NCI-H1092 (cell line): Measurements from ENCODE around the gene MBOAT1.

Experiments used
- DNase-seq: peaks from one replicate; lab custom pipeline; 2025; lab: John Stamatoyannopoulos, UW

The MBOAT1 gene

GRCh38 chr6:20137240-20137639 lies 75.0 kb downstream of the MBOAT1 start:
- no peak for DNase-seq

GRCh38 chr6:20135677-20136268 lies 76.5 kb downstream of the MBOAT1 start:
- no peak for DNase-seq

GRCh38 chr6:20134613-20135012 lies 77.7 kb downstream of the MBOAT1 start:
- DNase-seq: no peak

- no peak for DNase-seq
Observed at GRCh38 chr6:20129290-20130088, 82.8 kb downstream of the MBOAT1 start.

GRCh38 chr6:20128018-20128417 lies 84.3 kb downstream of the MBOAT1 start:
- DNase-seq: no peak

GRCh38 chr6:20126789-20127653 lies 85.2 kb downstream of the MBOAT1 start:
- peak; percentile 79 for DNase-seq

GRCh38 chr6:20126102-20126752 lies 86.0 kb downstream of the MBOAT1 start:
- DNase-seq: no peak

GRCh38 chr6:20124545-20124944 lies 87.7 kb downstream of the MBOAT1 start:
- no peak for DNase-seq

GRCh38 chr6:20119485-20119884 lies 92.8 kb downstream of the MBOAT1 start:
- no peak for DNase-seq

GRCh38 chr6:20118892-20119291 lies 93.4 kb downstream of the MBOAT1 start:
- DNase-seq: no peak

GRCh38 chr6:20117474-20117873 lies 94.8 kb downstream of the MBOAT1 start:
- no peak for DNase-seq

- DNase-seq: no peak
Observed at GRCh38 chr6:20116792-20117191, 95.5 kb downstream of the MBOAT1 start.

GRCh38 chr6:20115246-20115980 lies 96.9 kb downstream of the MBOAT1 start:
- DNase-seq: no peak

- DNase-seq: no peak
Observed at GRCh38 chr6:20113649-20114224, 98.5 kb downstream of the MBOAT1 start.

- DNase-seq: no peak
Observed at GRCh38 chr6:20112841-20113240, 99.4 kb downstream of the MBOAT1 start.

- no peak for DNase-seq
Observed at GRCh38 chr6:20112241-20112640, 100.0 kb downstream of the MBOAT1 start.

- no peak for DNase-seq
Observed at GRCh38 chr6:20110478-20110877, 101.8 kb downstream of the MBOAT1 start.

- DNase-seq: no peak
Observed at GRCh38 chr6:20109526-20109925, 102.7 kb downstream of the MBOAT1 start.

GRCh38 chr6:20105838-20106237 lies 106.4 kb downstream of the MBOAT1 start:
- no peak for DNase-seq

- no peak for DNase-seq
Observed at GRCh38 chr6:20104696-20105095, 107.6 kb downstream of the MBOAT1 start.

- DNase-seq: no peak
Observed at GRCh38 chr6:20102397-20103073, 109.7 kb downstream of the MBOAT1 start.
